GM21825 (cell line): Measurements from ENCODE around the gene ZNF774.
"Not testable (repeated sequence)": the region's sequence is repeated elsewhere in the genome, so short reads cannot be mapped to it uniquely, and the experiment has no call there.

ENCODE experiments used
- ATAC-seq: cut with Tn5 transposase; IDR thresholded peaks from one replicate; pipeline ENCODE4 v1.9.1; 2021; ENCODE audit warnings: mild to moderate bottlenecking, moderate library complexity; ENCODE audit not compliant: unreplicated experiment

The ZNF774 gene

GRCh38 chr15:90388462-90389380 lies 36.6 kb downstream of the ZNF774 start:
- ATAC-seq, result peak; percentile 44

GRCh38 chr15:90389513-90389912 lies 37.4 kb downstream of the ZNF774 start:
- no peak for ATAC-seq

- no peak for ATAC-seq
Observed at GRCh38 chr15:90393040-90393439, 41.0 kb downstream of the ZNF774 start.

GRCh38 chr15:90394074-90394473 lies 42.0 kb downstream of the ZNF774 start:
- no peak for ATAC-seq

- ATAC-seq, result no peak
Observed at GRCh38 chr15:90394748-90395442, 42.8 kb downstream of the ZNF774 start.

- ATAC-seq, result no peak
Observed at GRCh38 chr15:90396321-90396720, 44.2 kb downstream of the ZNF774 start.

GRCh38 chr15:90400005-90400758 lies 48.1 kb downstream of the ZNF774 start:
- ATAC-seq, result peak; percentile 8

- ATAC-seq, result peak; percentile 98
Observed at GRCh38 chr15:90400759-90401314, 48.8 kb downstream of the ZNF774 start.

- ATAC-seq, result no peak
Observed at GRCh38 chr15:90401495-90401894, 49.4 kb downstream of the ZNF774 start.

GRCh38 chr15:90402223-90402622 lies 50.1 kb downstream of the ZNF774 start:
- no peak for ATAC-seq

GRCh38 chr15:90402767-90403166 lies 50.7 kb downstream of the ZNF774 start:
- no peak for ATAC-seq

GRCh38 chr15:90405055-90405607 lies 53.0 kb downstream of the ZNF774 start:
- ATAC-seq, result no peak

GRCh38 chr15:90407336-90407735 lies 55.3 kb downstream of the ZNF774 start:
- no peak for ATAC-seq

GRCh38 chr15:90407871-90408317 lies 55.8 kb downstream of the ZNF774 start:
- ATAC-seq, result no peak

GRCh38 chr15:90408657-90409056 lies 56.6 kb downstream of the ZNF774 start:
- no peak for ATAC-seq

- ATAC-seq, result not testable (repeated sequence)
Observed at GRCh38 chr15:90409587-90409986, 57.5 kb downstream of the ZNF774 start.

GRCh38 chr15:90410316-90410715 lies 58.2 kb downstream of the ZNF774 start:
- not testable (repeated sequence) for ATAC-seq

GRCh38 chr15:90411176-90411575 lies 59.1 kb downstream of the ZNF774 start:
- ATAC-seq, result no peak
